Measurements from ENCODE around the gene PCA3. TPM values are rescaled to one million over a fixed set of nuclear protein-coding genes. Genes with fewer than 3 reads are reported as not detected.

PCA3 gene
- total RNA-seq, 1 experiment from 2014 or later, result not detected

GRCh38 chr9:76717613-76718012, 46.6 kb upstream of the PCA3 start:
- no peak overlapping the region; the same call in 1 of the 2 replicates for H3K4me2 ChIP-seq
- no peaks in the 10 kb centered on the region for H3K79me2 ChIP-seq (ENCODE audit: low read depth)
- intact Hi-C loops (cut with micrococcal nuclease; ENCODE audit: unreplicated experiment), result no loop called here
- no peaks in the 10 kb centered on the region for H4K20me1 ChIP-seq (ENCODE audit: insufficient read depth)
- BruUV-seq (replicated peaks), result no TSS peak
- no peaks in the 10 kb centered on the region; the same call in 1 of the 2 replicates for H3K9me3 ChIP-seq (ENCODE audit: insufficient read depth, low read depth)
- no peak overlapping the region for H3K27ac ChIP-seq
- ChIA-PET CTCF (no interaction called here), POLR2A (ENCODE audit: unreplicated experiment) (no interaction called here)
- H2AFZ ChIP-seq, result no peak overlapping the region
- H3K4me3 ChIP-seq, result no peak overlapping the region
- no peaks in the 10 kb centered on the region for H3F3A ChIP-seq (ENCODE audit: insufficient read depth, low read depth)
- no peak for DNase-seq
- H3K9me2 ChIP-seq (ENCODE audit: insufficient read depth), result no peaks in the 10 kb centered on the region
- H3K36me3 ChIP-seq (ENCODE audit: low read depth), result no peaks in the 10 kb centered on the region
- TF ChIP-seq EZH2 (IDR thresholded peaks at IDR 0.05; ENCODE audit: low read depth), result no peak
- TF ChIP-seq, protein P1, sequence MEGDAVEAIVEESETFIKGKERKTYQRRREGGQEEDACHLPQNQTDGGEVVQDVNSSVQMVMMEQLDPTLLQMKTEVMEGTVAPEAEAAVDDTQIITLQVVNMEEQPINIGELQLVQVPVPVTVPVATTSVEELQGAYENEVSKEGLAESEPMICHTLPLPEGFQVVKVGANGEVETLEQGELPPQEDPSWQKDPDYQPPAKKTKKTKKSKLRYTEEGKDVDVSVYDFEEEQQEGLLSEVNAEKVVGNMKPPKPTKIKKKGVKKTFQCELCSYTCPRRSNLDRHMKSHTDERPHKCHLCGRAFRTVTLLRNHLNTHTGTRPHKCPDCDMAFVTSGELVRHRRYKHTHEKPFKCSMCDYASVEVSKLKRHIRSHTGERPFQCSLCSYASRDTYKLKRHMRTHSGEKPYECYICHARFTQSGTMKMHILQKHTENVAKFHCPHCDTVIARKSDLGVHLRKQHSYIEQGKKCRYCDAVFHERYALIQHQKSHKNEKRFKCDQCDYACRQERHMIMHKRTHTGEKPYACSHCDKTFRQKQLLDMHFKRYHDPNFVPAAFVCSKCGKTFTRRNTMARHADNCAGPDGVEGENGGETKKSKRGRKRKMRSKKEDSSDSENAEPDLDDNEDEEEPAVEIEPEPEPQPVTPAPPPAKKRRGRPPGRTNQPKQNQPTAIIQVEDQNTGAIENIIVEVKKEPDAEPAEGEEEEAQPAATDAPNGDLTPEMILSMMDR (conservative IDR thresholded peaks at IDR 0.05), result no peak
- peaks cover 35% of the 10 kb centered on the region for H3K27me3 ChIP-seq (ENCODE audit: insufficient read depth, low read depth)
- no peaks in the 10 kb centered on the region for H3K4me1 ChIP-seq (replicated peaks; ENCODE audit: insufficient read depth)

- H3K4me2 ChIP-seq, result no peak overlapping the region
- H3K36me3 ChIP-seq (ENCODE audit: low read depth), result no peaks in the 10 kb centered on the region
- ChIA-PET CTCF (no interaction called here), POLR2A (ENCODE audit: unreplicated experiment) (no interaction called here)
- TF ChIP-seq EZH2 (IDR thresholded peaks at IDR 0.05; ENCODE audit: low read depth), result no peak
- TF ChIP-seq, protein P1 (conservative IDR thresholded peaks at IDR 0.05), result no peak
- no TSS peak for BruUV-seq (replicated peaks)
- H2AFZ ChIP-seq, result no peak overlapping the region
- no peaks in the 10 kb centered on the region for H3K9me2 ChIP-seq (ENCODE audit: insufficient read depth)
- no peak overlapping the region for H3K27ac ChIP-seq
- H4K20me1 ChIP-seq (ENCODE audit: insufficient read depth), result no peaks in the 10 kb centered on the region
- no peaks in the 10 kb centered on the region for H3K4me1 ChIP-seq (replicated peaks; ENCODE audit: insufficient read depth)
- H3F3A ChIP-seq (ENCODE audit: insufficient read depth, low read depth), result no peaks in the 10 kb centered on the region
- H3K4me3 ChIP-seq, result no peak overlapping the region
- DNase-seq, result no peak
- H3K79me2 ChIP-seq (ENCODE audit: low read depth), result no peaks in the 10 kb centered on the region
- peaks cover 39% of the 10 kb centered on the region for H3K27me3 ChIP-seq (ENCODE audit: insufficient read depth, low read depth)
- intact Hi-C loops (cut with micrococcal nuclease; ENCODE audit: unreplicated experiment), result no loop called here
- no peaks in the 10 kb centered on the region; the same call in 1 of the 2 replicates for H3K9me3 ChIP-seq (ENCODE audit: insufficient read depth, low read depth)
Measured at GRCh38 chr9:76718166-76718565, 46.1 kb upstream of the PCA3 start.

- TF ChIP-seq, protein P1 (conservative IDR thresholded peaks at IDR 0.05), result no peak
- TF ChIP-seq EZH2 (IDR thresholded peaks at IDR 0.05; ENCODE audit: low read depth), result no peak
- BruUV-seq (replicated peaks), result no TSS peak
- H3F3A ChIP-seq (ENCODE audit: insufficient read depth, low read depth), result no peaks in the 10 kb centered on the region
- no peaks in the 10 kb centered on the region for H3K4me1 ChIP-seq (replicated peaks; ENCODE audit: insufficient read depth)
- H4K20me1 ChIP-seq (ENCODE audit: insufficient read depth), result no peaks in the 10 kb centered on the region
- intact Hi-C loops (cut with micrococcal nuclease; ENCODE audit: unreplicated experiment), result no loop called here
- H3K27ac ChIP-seq, result no peak overlapping the region
- no peak overlapping the region for H3K4me3 ChIP-seq
- H3K79me2 ChIP-seq (ENCODE audit: low read depth), result no peaks in the 10 kb centered on the region
- H3K9me2 ChIP-seq (ENCODE audit: insufficient read depth), result no peaks in the 10 kb centered on the region
- no peak for DNase-seq
- no peak overlapping the region for H3K4me2 ChIP-seq
- ChIA-PET POLR2A (ENCODE audit: unreplicated experiment) (no interaction called here), CTCF (no interaction called here)
- H3K27me3 ChIP-seq (ENCODE audit: insufficient read depth, low read depth), result peaks cover 31% of the 10 kb centered on the region
- H3K9me3 ChIP-seq (ENCODE audit: insufficient read depth, low read depth), result no peaks in the 10 kb centered on the region; the same call in 1 of the 2 replicates
- H3K36me3 ChIP-seq (ENCODE audit: low read depth), result no peaks in the 10 kb centered on the region
- no peak overlapping the region for H2AFZ ChIP-seq
Measured at GRCh38 chr9:76720245-76720644, 44.0 kb upstream of the PCA3 start.

All from PC-9 (cell line).